ENCODE results near the gene GALNT13. TPM values are rescaled to one million over a fixed set of nuclear protein-coding genes. Genes with fewer than 3 reads are reported as not detected.

Gene GALNT13
- total RNA-seq, 1 donor from 2014 or later, result 0.46 TPM

- TF ChIP-seq CTCF (IDR thresholded peaks at IDR 0.05; ENCODE audit: insufficient read depth, low read length, poor library complexity, severe bottlenecking), result no peak
- DNase-seq (ENCODE audit: low read depth), result no peak
These were observed 41.2 kb downstream of the GALNT13 start for GRCh38 chr2:153912798-153913396.

GRCh38 chr2:153917570-153917969 is 45.8 kb downstream of the GALNT13 start:
- H3K4me3 ChIP-seq (ENCODE audit: low read depth, low read length), result no peak overlapping the region
- DNase-seq (ENCODE audit: low read depth), result no peak
- no peak for TF ChIP-seq CTCF (IDR thresholded peaks at IDR 0.05; ENCODE audit: insufficient read depth, low read length, poor library complexity, severe bottlenecking)
- no peaks in the 10 kb centered on the region for H3K27me3 ChIP-seq (ENCODE audit: control insufficient read depth, insufficient read depth, low read length)
- no peaks in the 10 kb centered on the region for H3K36me3 ChIP-seq (ENCODE audit: control insufficient read depth, insufficient read depth, low read length)

More at GRCh38 chr2:153912798-153913396, 41.2 kb downstream of the GALNT13 start:
- Histone ChIP-seq H3K4me3 (ENCODE audit: low read depth, low read length) (no peak overlapping the region), H3K36me3 (ENCODE audit: control insufficient read depth, insufficient read depth, low read length) (no peaks in the 10 kb centered on the region), H3K27me3 (ENCODE audit: control insufficient read depth, insufficient read depth, low read length) (no peaks in the 10 kb centered on the region)

- Histone ChIP-seq H3K36me3 (ENCODE audit: control insufficient read depth, insufficient read depth, low read length) (no peaks in the 10 kb centered on the region), H3K27me3 (ENCODE audit: control insufficient read depth, insufficient read depth, low read length) (no peaks in the 10 kb centered on the region), H3K4me3 (ENCODE audit: low read depth, low read length) (no peak overlapping the region)
- no peak for TF ChIP-seq CTCF (IDR thresholded peaks at IDR 0.05; ENCODE audit: insufficient read depth, low read length, poor library complexity, severe bottlenecking)
- no peak for DNase-seq (ENCODE audit: low read depth)
These were observed 63.8 kb downstream of the GALNT13 start for GRCh38 chr2:153935511-153935910.

GRCh38 chr2:153939124-153939796 is 67.5 kb downstream of the GALNT13 start:
- no peaks in the 10 kb centered on the region for H3K27me3 ChIP-seq (ENCODE audit: control insufficient read depth, insufficient read depth, low read length)
- DNase-seq (ENCODE audit: low read depth), result peak; percentile 9
- no peaks in the 10 kb centered on the region for H3K36me3 ChIP-seq (ENCODE audit: control insufficient read depth, insufficient read depth, low read length)
- no peak for TF ChIP-seq CTCF (IDR thresholded peaks at IDR 0.05; ENCODE audit: insufficient read depth, low read length, poor library complexity, severe bottlenecking)
- no peak overlapping the region for H3K4me3 ChIP-seq (ENCODE audit: low read depth, low read length)

- peak; percentile 5 for DNase-seq (ENCODE audit: low read depth)
- Histone ChIP-seq H3K27me3 (ENCODE audit: control insufficient read depth, insufficient read depth, low read length) (no peaks in the 10 kb centered on the region), H3K4me3 (ENCODE audit: low read depth, low read length) (no peak overlapping the region), H3K36me3 (ENCODE audit: control insufficient read depth, insufficient read depth, low read length) (no peaks in the 10 kb centered on the region)
- no peak for TF ChIP-seq CTCF (IDR thresholded peaks at IDR 0.05; ENCODE audit: insufficient read depth, low read length, poor library complexity, severe bottlenecking)
These were observed 68.8 kb downstream of the GALNT13 start for GRCh38 chr2:153940511-153940910.
